Fibroblast of skin of right biceps (primary cell): ENCODE data around the gene KCP.
A peak's percentile ranks its signal among the peaks of the same experiment; 100 is the strongest.
"Not testable (repeated sequence)": the region's sequence is repeated elsewhere in the genome, so short reads cannot be mapped to it uniquely, and the experiment has no call there.

ENCODE experiments used
- DNase-seq: peaks from one replicate; pipeline ENCODE4 v3.0.0-alpha.2; 2013

The KCP gene

DNA sequence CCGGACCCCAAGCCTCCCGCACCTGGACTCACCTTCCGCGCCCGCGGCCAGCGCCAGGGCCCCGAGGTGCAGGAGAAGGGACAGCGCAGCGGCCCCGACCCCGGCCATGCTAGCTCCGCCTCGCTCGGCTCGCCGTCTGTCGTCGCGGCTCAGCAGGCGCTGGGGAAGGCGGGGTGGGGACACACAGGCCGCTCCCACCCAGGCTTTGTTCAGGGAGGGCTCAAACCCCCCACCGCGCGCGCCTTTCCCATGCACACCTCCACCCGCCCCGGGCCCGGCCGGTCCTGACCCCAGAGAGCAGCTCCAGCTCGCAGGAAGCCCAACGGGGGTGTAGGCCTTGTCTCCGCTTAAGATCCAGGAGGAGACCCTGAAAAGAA lies at the start of gene KCP:
TSS of gene KCP (minus strand) at position 141 of the 377 bp plus-strand sequence. CDS start at position 108, 33 bp downstream.
- no peak for DNase-seq

DNA sequence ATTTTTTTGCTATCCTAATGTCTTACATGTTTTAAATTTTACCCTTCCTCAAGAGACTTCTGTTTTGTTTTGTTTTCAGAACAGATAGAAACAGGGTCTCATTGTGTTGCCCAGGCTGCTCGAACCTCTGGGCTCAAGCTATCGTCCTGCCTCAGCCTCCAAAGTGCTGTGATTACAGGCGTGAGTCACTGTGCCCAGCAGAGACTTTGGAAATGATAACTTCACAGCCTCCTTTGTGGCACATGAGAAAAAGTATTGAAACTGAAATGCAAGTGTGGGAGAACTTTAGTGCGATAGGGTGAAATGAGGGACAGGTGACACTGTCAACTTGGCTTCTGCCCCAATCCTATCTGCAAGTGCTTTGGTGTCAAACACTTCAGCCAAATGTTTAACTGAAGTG lies 48.8 kb upstream of the KCP start:
- no peak for DNase-seq

- DNase-seq, result no peak
These were observed 45.5 kb upstream of the KCP start for GRCh38 chr7:128955981-128956380.

DNA sequence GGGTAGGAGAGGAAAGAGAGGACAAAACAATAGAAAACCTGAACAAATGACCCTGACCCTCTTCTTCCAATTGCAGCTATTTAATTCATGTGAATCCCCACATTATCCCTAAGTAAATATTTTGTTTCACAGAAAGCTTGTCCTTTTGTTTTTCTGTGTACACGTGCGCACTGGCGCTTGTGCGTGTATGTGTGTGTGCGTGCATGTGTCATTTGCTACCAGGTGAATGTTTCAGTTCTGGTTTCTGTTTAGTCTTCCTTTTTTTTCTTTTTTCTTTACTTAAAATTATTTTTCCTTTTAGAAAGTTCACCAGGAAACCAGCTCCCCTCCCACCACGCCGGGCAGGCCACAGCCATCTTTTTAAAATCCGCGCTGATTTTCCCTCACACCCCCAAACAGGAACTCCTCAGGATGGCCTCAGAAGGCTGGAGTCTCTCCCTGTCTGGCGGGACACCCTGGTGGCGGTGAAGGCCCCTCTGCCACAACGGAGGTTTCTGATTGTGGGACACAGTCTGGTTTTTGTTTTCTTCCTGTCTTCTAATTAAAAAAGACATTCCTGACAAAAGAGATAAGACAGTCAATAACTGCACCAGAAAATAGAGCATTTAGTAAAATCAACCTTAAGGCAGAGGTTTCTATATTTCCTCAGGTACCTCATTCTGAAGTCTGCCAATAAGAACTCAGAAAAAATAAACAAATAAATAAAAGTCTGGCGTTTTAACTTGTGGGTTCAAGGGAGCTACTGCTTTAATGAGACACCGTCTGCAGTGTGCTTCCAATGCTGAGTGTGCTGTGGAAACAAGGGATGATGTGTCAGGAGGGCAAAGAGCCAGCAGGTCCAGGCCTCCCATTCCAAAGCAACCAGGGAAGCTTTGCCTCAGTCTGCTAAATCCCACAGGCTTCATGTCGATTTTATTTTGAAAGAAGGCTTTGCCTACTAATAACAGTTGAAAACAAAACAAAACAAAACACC lies 44.6 kb upstream of the KCP start:
- DNase-seq, result peak; percentile 48

DNA sequence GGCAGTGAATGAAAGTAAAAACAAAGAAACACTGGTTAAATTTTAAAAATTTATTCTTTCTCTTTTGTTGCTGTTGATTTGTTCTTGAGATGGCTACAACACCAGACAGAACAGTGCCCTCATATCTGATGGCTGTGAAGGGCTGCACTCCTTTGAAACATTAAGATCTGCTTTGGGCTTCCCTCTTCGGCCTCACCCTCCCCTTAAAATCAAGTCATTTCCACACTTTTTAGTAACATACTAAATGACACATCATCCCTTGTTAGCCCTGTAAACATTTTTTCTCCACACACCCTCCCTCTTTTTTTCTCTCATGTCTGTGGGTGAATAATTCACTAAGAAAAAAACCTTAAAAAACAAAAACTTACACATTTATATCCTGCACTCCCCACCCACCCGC lies 43.6 kb upstream of the KCP start:
- DNase-seq, result no peak

DNA sequence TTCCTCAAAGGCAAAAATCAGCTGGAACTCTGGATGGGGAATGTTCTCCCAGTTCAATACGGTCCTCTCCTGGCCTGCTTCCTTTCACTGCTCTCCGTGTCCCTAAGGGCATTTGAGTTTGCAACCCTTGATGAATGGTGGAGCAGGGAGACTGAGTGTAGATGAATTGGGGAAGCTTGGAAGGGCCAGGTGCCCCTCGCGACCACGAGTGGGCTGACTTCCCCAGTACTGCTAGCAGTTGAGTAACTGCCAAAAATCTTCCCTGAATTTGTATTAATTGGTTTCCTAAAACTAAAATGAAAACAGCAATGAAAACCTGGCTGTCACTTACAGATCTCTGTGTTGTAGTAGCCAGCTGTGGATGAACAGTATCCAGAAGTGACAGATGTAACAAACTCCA lies 40.8 kb upstream of the KCP start:
- no peak for DNase-seq

DNA sequence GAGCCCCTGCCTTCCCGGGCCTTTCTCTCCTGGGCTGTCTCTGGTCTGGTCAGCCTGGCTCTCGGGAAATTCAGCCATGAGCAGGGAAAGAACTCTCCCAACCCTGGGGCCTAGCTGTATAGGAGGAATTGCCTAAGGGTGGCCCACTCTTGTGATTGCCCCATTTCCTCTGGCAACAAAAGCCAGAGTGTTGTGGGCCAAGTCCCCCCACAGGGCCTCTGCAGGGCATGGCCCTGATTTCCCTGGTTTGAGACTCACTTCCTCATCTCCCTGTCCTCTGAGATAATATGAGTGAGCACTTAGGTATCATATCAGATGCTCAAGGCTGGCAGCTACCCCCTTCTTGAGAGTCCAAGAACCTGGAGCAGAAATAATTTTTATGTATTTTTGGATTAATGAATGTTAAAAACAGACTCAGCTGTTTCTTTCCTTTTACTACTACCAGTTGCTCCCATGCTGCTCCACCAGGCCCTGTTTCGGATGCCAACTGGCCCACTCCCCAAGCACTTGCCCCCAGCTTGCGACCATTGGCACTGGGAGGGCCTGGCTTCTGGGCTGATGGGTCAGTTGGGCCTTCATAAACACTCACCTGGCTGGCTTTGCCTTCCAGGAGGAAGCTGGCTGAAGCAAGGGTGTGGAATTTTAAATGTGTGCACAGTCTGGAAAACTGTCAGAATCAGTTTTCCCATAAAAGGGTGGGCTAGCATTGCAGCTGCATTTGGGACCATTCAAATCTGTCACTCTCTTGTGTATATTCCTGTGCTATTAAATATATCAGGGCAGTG lies 38.7 kb upstream of the KCP start:
- DNase-seq, result no peak

DNA sequence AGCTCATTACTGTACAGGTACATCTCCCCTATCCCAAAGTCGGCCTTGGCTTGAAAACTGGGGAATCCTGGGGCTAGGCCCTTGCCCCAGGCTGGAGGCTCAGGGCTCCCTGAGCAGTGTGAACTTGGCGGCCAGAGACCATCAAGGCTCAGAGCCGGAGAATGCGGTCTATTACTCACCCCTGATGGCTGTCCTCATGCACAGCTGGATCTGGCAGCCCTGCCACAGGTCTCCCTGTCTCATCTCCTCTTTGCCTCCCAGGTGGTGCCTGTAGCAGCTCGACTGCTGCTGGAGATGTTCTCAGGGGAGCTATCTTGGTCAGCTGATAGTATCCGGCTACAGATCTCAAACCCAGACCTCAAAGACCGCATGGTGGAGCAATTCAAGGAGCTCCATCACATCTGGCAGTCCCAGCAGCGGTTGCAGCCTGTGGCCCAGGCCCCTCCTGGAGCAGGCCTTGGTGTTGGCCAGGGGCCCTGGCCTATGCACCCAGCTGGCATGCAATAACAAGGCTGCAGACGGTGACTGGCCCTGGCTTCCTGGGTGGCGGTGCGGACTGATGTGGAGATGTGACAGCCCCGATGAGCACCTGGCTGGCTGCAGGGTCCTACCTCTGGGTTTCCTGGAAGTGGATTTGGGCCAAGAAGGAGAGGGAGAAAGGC lies 37.9 kb upstream of the KCP start:
- DNase-seq, result no peak

DNA sequence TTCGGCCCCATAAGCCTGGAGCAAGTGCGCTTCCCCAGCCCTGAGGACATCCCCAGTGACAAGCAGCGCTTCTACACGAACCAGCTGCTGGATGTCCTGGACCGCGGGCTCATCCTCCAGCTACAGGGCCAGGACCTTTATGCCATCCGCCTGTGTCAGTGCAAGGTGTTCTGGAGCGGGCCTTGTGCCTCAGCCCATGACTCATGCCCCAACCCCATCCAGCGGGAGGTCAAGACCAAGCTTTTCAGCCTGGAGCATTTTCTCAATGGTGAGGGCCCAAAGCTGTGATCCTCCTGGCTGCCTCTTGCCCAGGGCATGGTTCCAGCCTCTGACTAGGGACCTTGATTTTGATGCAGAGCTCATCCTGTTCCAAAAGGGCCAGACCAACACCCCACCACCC lies 37.3 kb upstream of the KCP start:
- no peak for DNase-seq

DNA sequence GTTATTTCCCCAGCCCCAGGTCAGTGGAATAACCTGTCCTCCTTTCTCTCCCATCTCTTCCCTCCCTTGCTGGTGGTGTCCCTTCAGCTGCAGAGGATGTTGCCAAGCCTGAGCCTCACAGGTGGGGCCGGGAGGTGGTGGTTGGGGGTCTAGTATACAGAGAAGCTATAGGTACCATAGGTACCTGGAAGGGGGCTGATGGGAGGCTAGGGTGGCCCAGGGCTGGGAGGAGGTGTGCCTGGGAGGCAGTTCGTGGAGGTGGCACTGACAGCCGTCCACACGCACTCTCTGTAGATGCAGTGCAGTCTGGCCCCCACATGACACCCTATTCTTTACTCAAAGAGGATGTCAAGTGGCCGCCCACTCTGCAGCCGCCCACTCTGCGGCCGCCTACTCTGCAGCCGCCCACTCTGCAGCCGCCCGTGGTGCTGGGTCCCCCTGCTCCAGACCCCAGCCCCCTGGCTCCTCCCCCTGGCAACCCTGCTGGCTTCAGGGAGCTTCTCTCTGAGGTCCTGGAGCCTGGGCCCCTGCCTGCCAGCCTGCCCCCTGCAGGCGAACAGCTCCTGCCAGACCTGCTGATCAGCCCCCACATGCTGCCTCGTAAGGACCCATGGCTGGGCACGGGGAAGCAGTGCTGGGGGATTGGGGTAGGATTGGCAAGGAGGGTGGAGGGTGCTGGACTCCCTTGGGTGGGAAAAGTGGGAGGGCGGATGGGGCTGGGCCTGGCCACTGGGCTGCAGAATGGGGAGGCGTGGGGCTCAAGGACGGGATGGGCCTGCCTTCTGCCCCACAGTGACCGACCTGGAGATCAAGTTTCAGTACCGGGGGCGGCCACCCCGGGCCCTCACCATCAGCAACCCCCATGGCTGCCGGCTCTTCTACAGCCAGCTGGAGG lies 36.7 kb upstream of the KCP start:
- no peak for DNase-seq

DNA sequence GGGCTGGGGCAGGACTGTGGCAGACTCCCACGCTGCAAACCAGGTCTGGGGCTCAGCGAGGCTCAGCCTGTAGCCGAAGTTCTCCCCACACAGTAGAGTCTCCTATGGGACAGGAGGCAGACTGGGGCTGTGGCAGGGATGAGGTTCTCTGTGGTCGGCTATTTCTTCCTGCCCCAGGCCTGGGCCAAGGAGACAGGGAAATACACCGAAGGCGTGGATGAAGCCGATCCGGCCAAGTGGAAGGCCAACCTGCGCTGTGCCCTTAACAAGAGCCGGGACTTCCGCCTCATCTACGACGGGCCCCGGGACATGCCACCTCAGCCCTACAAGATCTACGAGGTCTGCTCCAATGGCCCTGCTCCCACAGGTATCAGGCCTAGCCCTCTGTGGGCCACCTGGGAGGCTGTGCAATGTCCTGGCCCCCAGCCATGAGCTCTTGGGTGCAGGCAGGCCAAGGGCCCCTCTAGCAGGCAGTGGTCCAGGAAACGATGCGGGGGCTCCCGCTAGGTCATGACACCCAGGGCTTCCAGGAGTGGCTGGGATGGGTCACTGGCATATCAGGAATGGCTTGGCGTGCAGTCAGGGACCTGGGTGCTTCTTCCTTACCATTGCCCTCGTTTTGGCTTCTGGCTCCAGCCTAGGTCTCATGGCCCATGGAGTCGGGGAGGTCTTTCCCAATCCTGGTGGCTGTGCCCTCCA lies 35.3 kb upstream of the KCP start:
- DNase-seq, result no peak

DNA sequence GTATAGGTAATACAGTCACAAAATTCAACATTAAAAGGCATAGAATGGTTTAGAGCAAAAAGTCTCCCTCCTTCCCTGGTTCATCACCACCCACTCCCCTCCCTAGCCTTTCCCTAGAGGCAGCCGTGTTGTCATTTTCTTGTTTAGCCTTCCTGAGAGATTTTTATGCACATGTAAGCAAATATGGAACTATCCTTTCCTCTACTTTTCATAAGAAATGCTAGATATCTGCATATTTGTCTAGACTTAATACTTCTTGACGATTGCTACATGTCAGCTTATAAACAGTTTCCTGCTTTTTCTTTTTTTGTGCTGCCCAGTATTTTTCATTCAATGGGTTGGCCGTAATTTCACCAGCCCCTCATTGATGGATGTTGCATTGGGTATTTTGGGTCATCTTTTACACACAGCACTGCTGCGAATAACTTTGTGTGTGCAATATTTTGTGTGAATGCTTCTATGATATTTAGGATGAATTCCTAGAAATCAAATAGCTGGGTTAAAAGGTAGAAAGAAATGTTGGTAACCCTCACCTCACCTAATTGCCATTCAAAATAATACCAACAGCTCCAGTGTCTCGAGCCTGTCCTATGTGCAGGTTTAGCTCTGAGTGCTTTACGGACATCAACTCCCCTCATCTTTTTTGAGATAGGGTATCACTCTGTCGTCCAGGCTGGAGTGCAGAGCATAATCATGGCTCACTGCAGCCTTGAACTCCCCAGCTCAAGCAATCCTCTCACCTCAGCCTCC lies 34.2 kb upstream of the KCP start:
- no peak for DNase-seq

- DNase-seq, result not testable (repeated sequence)
These were observed 32.7 kb upstream of the KCP start for GRCh38 chr7:128943251-128943650.

- DNase-seq, result no peak
These were observed 31.5 kb upstream of the KCP start for GRCh38 chr7:128941946-128942526.

DNA sequence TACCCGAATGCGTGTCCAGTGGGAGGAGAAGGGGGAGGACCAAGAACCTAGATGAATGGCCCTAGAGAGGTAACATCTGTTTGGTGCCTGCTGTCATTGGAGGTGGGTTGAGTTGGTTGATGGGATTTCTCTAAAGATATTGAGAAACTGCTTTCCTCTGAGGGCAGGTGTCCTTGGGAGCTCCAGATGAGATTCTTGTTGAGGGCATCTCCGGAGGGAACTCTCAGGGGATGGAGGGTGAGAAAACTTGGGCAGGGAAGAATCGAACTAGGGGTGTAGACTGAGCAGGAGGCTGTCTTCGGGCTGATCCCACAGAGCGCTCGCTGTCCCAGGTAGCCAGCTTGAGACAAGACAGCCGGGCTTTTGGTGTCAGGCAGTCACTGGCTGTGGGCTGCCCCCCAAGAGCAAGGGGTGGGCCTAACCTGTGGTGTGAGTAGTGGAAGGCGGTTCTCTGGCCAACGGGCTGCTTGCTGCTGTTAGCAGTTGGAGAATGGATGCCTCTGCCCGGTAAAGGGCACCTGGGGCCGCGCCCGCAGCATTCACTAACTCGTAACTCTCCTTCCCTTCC lies 30.9 kb upstream of the KCP start:
- DNase-seq, result no peak

DNA sequence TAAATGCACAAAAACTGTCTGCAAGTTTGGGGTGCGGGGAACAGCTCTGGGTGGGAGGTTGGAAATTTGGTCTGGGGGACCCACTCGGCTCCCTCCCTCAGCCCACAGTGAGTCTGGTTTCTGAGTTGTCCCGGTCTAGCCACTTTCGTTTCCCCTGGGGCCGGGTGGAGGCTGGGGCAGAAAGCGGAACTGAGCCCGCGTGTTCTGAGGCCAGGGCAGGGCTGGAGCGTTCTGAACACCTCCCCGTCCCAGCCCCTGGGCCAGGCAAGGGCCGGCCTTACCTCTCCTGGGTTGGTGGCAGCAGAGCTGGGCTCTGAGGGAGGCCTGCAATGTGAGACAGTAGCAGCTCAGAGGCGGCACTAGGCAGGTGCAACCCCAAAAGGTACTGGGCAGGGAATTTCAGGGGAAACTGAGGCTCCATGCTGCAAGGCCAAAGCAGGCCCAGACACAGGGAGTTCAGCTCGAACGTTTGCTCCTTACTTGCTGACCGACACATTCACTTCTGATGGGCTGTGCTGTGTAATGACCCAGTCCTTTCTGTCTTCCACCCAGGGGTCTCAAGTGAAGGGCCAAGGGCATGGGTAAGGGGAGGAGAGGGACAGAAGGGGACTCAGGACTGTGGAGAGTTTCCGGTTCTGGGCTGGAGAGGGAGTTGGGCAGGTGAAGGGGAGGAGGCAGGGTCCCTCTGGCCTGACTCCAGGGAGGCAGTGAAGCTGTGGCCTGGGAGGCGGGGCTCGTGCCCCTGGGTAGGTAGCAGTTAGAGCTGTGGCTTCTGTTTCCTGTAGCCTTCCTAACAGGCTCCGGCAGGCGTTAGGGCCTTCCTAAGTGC lies 30.2 kb upstream of the KCP start:
- DNase-seq, result no peak

DNA sequence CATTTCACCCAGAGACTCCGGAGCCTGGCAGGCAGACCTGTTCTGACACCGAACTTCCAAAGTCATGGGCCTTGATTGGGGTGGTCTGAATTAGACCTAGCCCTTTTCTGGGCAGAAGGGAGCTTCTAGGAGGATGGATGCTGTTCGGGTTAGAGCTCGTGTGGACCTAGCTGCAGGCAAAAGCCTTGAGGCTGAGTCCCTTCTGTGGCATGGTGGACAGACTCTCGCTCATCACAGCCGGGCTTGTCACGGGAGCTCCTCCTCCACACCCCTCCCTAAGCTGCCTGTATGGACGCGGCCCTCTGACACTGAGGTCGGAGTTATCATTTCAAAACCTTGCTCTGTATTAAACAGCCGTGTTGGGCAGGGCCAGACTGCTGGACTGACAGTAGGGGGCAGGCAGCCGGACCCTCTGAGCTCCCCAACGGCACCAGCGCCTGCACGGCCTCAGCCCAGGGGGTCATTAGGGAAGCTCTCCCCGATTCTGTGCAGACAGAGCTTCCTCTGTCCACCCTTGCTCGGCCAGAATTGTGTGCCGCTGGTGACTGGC lies 29.4 kb upstream of the KCP start:
- DNase-seq, result no peak

DNA sequence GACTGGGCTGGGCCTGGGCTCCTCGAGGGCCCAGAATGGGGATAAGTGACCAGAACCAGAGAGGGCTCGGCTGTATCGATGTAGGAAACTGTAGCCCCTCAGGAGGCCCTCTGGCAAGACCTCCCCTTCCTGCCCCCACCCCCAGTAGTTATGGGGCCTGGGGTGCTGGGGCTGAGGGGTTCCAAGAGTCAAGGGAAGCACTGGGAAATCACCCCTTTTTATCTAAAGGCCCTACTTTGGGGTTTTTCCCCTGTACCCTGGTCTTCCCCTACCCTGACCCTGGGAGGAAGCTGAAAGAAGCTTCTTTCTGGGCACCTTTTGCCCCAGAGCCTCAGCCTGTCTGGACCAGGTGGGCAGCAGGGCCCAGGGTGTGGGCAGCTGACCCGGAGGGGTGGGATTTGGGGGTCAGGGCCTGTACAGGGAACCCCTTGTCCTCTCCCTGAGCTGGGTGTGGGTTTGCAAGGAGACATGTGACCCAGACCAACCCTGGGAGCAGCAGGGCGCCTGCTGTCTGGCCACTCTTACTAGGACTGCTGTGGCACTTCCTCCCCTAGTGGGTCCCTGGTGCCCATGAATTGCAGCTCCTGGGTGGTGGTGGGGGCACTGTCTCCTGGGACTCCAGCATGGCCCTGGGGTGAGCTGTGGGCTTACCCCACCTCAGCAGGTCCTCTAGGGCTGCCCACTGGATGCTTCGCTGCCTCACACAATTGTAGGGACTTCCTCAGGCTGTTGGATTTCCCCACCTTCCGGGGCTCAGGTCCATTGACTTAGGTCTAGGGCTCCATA lies 28.8 kb upstream of the KCP start:
- no peak for DNase-seq
